Cerebellar nuclear complex (tissue), 1 donor: ENCODE results near the gene SEMA3F.

Experiments used
- DNase-seq, 2 experiments: peaks; one replicate each; lab custom pipeline; 2025; lab: John Stamatoyannopoulos, UW

Gene SEMA3F

DNA sequence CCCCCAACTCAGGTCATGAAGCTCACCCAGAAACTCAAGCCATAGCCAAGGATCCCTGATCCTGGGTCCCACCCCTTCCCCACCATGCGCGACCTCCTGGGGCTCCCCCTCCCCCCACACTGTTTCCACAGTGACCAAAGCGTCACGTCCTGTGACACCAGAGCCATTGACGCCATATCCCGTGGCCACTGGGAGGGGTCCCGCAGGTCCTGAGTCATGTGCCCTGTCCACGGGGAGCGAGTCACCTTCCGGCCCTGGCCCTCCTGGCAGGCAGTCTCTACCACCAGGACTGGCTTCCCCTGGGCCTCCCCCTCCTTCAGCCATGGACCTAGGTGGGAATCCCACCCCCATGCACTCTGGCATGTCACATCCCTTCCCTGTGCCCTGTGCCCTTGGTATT lies 15.6 kb downstream of the SEMA3F start:
- DNase-seq: no peak

DNA sequence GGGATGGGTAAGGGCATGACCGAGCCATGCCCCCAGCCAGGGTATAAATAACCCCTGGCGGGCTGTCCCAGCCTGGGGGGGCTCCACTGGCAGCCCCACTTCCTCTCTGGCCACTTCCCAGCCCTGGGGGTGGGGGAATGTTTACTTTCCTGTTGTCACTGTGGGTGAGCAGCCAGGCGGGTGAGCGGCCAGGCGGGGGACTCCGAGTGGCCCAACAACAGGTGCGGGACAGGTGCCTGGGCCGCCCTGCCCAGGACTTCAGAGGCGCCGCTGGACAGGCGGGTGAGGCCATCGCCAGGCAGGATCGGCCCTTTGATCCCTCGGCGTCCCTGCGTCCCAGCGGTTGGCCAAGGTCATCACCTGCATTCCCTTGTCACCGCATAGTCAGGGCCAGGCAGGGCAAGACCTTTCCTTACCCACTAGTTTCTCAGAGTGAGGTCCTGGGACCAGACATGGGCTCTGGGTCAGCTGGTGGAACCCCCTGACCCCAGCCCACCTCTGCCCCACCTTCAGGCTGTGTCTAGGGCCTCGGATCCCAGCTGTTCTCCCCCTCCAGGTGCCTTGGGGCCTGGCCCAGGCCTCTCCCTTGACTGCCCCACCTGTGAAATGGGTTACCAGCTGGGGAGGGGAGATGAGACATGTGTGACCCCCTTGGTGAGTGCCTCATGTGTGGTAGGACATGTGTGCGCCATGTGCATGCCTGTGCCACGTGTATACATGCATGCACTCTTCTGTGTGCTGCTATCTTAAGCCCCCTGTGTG lies 16.6 kb downstream of the SEMA3F start:
- DNase-seq: no peak

DNA sequence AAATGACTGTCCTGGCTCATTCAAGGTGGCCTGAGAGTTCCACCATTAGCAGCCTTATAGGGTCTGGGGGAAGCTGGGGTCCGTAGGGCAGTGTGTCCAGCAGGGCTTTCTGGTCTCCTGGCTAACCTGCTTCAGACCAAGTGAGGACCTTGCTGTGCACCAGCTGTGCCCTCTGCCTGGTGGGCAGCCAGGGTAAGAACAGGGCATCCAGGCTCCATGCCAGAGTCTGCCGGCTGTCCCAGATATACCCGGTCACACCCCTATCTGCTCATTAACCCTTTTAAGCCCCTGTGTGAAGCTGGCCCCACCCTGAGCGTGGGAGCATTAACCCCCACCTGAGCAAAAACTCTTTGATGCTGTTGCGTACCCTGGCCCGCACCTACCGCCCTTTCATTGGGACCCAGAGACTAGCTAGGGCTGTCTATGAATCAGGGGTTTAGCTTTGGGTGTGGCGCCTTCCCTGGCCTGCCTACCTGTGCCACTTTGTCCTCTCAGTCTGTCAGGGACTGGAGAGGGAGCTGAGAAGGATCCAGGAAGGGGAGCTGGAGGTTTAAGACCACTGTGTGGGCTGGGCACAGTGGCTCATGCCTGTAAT lies 17.6 kb downstream of the SEMA3F start:
- no peak for DNase-seq

- no peak for DNase-seq
Observed at GRCh38 chr3:50173685-50174516, 18.8 kb downstream of the SEMA3F start.

- DNase-seq: no peak
Observed at GRCh38 chr3:50174517-50174895, 19.4 kb downstream of the SEMA3F start.

DNA sequence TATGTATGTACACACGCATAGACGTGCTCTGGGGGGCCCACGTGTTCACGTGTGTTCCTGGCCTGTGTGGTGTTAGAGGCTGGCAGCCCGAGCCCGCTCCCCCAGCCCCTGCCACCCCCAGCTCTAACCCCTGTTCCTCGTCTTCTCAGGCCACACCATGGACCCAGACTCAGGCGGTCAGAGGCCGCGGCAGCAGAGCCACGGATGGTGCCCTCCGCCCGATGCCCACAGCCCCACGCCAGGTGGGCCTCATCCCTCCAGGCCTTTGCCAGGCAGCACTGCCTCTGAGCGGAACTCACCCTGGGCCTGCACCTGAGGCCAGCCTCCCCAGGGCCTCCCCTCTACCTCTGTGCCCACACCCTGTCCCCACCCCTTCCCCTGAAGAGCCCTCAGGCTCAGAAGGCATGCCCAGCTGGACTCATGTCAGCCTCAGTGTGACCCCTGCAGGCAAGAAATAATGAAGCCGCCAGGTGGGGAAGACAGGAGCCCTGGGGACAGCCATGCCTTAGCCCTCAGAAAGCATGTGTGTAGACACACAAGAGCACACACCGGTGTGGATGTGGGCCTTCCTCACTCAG lies 19.9 kb downstream of the SEMA3F start:
- no peak for DNase-seq

GRCh38 chr3:50177346-50177745 lies 22.2 kb downstream of the SEMA3F start:
- no peak for DNase-seq

DNA sequence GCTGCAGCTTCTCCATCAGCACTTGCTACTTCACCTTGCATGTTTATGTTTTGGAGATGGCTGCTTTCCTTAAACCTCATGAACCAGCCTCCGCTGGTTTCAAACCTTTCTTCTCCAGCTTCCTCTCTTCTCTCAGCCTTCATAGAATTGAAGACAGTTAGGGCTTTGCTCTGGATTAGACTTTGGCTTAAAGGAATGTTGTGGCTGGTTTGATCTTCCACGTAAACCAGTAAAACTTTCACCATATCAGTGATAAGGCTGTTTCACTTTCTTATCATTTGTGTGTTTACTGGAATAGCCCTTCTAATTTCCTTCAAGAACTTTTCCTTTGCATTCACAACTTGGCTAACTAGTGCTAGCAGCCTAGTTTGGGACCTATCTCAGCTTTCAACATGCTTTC lies 24.6 kb downstream of the SEMA3F start:
- DNase-seq: no peak

DNA sequence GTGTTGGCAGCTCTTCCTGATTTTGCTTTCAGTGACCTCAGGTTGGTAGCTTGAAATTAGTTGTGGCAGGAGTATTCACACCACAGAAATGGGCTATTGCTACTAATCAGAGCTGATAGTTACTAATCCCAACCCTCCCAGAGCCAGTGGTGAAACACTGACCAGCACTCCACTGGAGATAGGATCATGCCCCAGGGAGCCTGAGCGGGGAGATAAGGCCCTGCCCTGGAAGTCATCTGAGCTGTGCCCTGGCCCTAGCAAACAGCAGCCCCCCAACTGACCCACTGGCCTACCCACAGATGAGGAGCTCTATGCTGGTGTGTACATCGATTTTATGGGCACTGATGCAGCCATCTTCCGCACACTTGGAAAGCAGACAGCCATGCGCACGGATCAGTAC lies 26.9 kb downstream of the SEMA3F start:
- no peak for DNase-seq

GRCh38 chr3:50182533-50183099 lies 27.5 kb downstream of the SEMA3F start:
- no peak for DNase-seq

DNA sequence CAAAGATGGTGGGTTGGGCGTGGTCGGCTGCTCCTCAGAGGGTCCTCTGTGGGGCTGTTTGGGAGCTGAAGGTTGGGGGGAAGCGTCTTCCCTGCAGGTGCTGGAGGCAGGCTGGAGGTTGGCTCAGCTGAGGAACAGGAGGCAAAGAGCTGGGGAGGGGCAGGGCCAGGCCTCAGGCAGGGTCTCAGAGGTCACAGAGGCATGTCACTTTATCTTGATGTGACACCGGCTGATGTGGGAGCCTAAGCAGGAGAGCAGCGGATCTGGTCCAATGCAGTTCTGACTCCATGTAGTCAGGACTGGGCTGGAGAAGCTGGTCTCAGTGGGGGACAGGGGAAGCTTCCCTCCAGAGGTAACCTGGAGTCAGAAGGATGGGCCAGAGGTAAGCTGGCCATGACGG lies 28.6 kb downstream of the SEMA3F start:
- DNase-seq: no peak

- no peak for DNase-seq
Observed at GRCh38 chr3:50184242-50184978, 29.3 kb downstream of the SEMA3F start.

- no peak for DNase-seq
Observed at GRCh38 chr3:50185230-50185629, 30.1 kb downstream of the SEMA3F start.

DNA sequence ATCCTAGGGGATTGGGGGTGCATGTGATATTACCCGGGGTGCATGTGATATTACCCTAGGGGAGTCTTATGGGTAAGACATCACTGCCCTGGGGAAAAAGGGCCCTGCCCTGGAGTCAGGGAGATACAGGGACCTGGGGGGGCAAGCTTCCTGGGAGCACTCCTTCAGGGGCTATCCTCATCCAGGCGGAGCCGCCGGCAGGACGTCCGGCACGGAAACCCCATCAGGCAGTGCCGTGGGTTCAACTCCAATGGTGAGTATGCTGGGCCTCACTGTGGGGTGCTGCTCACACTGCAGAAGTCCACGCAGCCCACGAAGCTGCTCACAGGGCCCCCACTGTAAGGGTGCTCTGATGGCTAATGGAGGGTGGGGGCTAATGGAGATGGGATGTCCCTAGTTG lies 31.0 kb downstream of the SEMA3F start:
- no peak for DNase-seq

DNA sequence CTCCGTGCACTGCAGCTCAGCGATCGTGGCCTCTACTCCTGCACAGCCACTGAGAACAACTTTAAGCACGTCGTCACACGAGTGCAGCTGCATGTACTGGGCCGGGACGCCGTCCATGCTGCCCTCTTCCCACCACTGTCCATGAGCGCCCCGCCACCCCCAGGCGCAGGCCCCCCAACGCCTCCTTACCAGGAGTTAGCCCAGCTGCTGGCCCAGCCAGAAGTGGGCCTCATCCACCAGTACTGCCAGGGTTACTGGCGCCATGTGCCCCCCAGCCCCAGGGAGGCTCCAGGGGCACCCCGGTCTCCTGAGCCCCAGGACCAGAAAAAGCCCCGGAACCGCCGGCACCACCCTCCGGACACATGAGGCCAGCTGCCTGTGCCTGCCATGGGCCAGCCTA lies 32.6 kb downstream of the SEMA3F start:
- DNase-seq: no peak

GRCh38 chr3:50189274-50189673 lies 34.1 kb downstream of the SEMA3F start:
- DNase-seq: no peak

- DNase-seq: no peak
Observed at GRCh38 chr3:50189989-50190388, 34.9 kb downstream of the SEMA3F start.

DNA sequence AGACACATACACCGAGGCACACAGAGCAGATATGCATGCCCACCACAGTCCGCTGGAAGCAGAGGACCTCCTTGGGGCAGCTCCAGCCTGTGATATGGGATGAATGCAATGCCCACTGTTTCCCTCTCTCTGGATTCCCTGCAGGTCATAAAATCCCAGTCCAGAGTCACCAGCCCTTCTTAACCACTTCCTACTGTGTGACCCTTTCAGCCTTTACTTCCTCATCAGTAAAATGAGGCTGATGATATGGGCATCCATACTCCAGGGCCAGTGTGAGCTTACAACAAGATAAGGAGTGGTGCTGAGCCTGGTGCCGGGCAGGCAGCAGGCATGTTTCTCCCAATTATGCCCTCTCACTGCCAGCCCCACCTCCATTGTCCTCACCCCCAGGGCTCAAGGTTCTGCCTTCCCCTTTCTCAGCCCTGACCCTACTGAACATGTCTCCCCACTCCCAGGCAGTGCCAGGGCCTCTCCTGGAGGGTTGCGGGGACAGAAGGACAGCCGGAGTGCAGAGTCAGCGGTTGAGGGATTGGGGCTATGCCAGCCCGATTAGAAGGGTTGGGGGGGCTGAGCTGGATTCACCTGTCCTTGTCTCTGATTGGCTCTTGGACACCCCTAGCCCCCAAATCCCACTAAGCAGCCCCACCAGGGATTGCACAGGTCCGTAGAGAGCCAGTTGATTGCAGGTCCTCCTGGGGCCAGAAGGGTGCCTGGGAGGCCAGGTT lies 36.0 kb downstream of the SEMA3F start, which contains the start of gene GNAT1:
Gene GNAT1 (plus strand): TSS at position 675 of the 725 bp plus-strand sequence. CDS start 116 bp downstream, outside the sequence.
- DNase-seq: no peak

GRCh38 chr3:50192124-50192523 lies 37.0 kb downstream of the SEMA3F start:
- no peak for DNase-seq

GRCh38 chr3:50192689-50193141 lies 37.6 kb downstream of the SEMA3F start:
- DNase-seq: peak in 1 of 2 experiments; percentile 29

GRCh38 chr3:50193286-50193685 lies 38.2 kb downstream of the SEMA3F start:
- DNase-seq: no peak
